ENCODE measurements around the gene RIMS1. TPM values are rescaled to one million over a fixed set of nuclear protein-coding genes. Genes with fewer than 3 reads are reported as not detected.

RIMS1 gene
- total RNA-seq, 1 donor from 2014 or later = 6.3 TPM

GRCh38 chr6:72421387-72421786 is 535.0 kb downstream of the RIMS1 start:
- Mint-ChIP-seq H3K4me3 (no peak overlapping the region), H3K36me3 (no peaks in the 10 kb centered on the region), H3K27ac (no peak overlapping the region), H3K9me3 (no peaks in the 10 kb centered on the region), H3K27me3 (ENCODE audit: low read depth) (no peaks in the 10 kb centered on the region), H3K4me1 (peaks cover 19% of the 10 kb centered on the region)
- TF ChIP-seq, protein P1, sequence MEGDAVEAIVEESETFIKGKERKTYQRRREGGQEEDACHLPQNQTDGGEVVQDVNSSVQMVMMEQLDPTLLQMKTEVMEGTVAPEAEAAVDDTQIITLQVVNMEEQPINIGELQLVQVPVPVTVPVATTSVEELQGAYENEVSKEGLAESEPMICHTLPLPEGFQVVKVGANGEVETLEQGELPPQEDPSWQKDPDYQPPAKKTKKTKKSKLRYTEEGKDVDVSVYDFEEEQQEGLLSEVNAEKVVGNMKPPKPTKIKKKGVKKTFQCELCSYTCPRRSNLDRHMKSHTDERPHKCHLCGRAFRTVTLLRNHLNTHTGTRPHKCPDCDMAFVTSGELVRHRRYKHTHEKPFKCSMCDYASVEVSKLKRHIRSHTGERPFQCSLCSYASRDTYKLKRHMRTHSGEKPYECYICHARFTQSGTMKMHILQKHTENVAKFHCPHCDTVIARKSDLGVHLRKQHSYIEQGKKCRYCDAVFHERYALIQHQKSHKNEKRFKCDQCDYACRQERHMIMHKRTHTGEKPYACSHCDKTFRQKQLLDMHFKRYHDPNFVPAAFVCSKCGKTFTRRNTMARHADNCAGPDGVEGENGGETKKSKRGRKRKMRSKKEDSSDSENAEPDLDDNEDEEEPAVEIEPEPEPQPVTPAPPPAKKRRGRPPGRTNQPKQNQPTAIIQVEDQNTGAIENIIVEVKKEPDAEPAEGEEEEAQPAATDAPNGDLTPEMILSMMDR (IDR thresholded peaks at IDR 0.05; ENCODE audit: unreplicated experiment) = no peak
- no peak for DNase-seq (ENCODE audit: low spot score in 2 of 2, unreplicated experiment in 2 of 2)

- H3K27ac Mint-ChIP-seq = no peak overlapping the region
- H3K27me3 Mint-ChIP-seq (ENCODE audit: low read depth) = no peaks in the 10 kb centered on the region
- H3K36me3 Mint-ChIP-seq = no peaks in the 10 kb centered on the region
- no peaks in the 10 kb centered on the region for H3K9me3 Mint-ChIP-seq
- DNase-seq (ENCODE audit: low spot score in 2 of 2, unreplicated experiment in 2 of 2) = no peak
- no peak overlapping the region for H3K4me3 Mint-ChIP-seq
- peaks cover 19% of the 10 kb centered on the region for H3K4me1 Mint-ChIP-seq
- TF ChIP-seq, protein P1 (IDR thresholded peaks at IDR 0.05; ENCODE audit: unreplicated experiment) = no peak
Measured at GRCh38 chr6:72422171-72422570, 535.8 kb downstream of the RIMS1 start.

DNA sequence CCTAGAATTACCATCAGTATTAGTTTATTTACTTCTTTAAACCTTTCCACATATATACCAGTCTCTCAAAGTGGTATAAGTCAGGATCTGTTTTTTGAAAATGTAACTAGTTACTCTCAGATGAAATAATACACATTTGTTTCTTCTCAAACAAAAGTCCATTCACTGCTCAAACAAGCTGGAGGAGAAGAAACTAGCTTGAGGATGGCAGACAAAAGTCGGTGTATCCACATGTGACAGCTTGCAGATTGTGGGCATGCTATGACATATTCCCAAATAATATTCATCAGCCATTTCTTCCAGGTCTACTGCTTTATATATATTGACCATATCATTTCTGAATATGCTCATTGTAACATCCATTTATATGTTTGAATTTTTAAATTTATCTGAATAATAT is 538.1 kb downstream of the RIMS1 start:
- TF ChIP-seq, protein P1 (IDR thresholded peaks at IDR 0.05; ENCODE audit: unreplicated experiment) = no peak
- DNase-seq (ENCODE audit: low spot score in 2 of 2, unreplicated experiment in 2 of 2) = no peak
- Mint-ChIP-seq H3K27me3 (ENCODE audit: low read depth) (peaks cover 3% of the 10 kb centered on the region), H3K36me3 (no peaks in the 10 kb centered on the region), H3K9me3 (peaks cover 8% of the 10 kb centered on the region), H3K4me3 (no peak overlapping the region), H3K4me1 (peaks cover 8% of the 10 kb centered on the region), H3K27ac (no peak overlapping the region)

GRCh38 chr6:72425003-72425681 is 538.8 kb downstream of the RIMS1 start:
- TF ChIP-seq, protein P1 (IDR thresholded peaks at IDR 0.05; ENCODE audit: unreplicated experiment) = no peak
- Mint-ChIP-seq H3K9me3 (peaks cover 8% of the 10 kb centered on the region), H3K36me3 (no peaks in the 10 kb centered on the region), H3K27ac (no peak overlapping the region), H3K4me1 (peaks cover 8% of the 10 kb centered on the region), H3K4me3 (no peak overlapping the region), H3K27me3 (ENCODE audit: low read depth) (peaks cover 3% of the 10 kb centered on the region)
- no peak for DNase-seq (ENCODE audit: low spot score in 2 of 2, unreplicated experiment in 2 of 2)

- H3K27ac Mint-ChIP-seq = no peak overlapping the region
- DNase-seq (ENCODE audit: low spot score in 2 of 2, unreplicated experiment in 2 of 2) = no peak
- TF ChIP-seq, protein P1 (IDR thresholded peaks at IDR 0.05; ENCODE audit: unreplicated experiment) = no peak
- H3K4me3 Mint-ChIP-seq = no peak overlapping the region
- no peaks in the 10 kb centered on the region for H3K4me1 Mint-ChIP-seq
- H3K9me3 Mint-ChIP-seq = no peaks in the 10 kb centered on the region
- peaks cover 60% of the 10 kb centered on the region for H3K27me3 Mint-ChIP-seq (ENCODE audit: low read depth)
- H3K36me3 Mint-ChIP-seq = no peaks in the 10 kb centered on the region
Measured at GRCh38 chr6:72440611-72441010, 554.3 kb downstream of the RIMS1 start.

All from mesothelial cell of epicardium (in vitro differentiated cells).